Heart right ventricle (tissue), 16 donors: ENCODE data around the gene GID8. TPM values are rescaled to one million over a fixed set of nuclear protein-coding genes. Genes with fewer than 3 reads are reported as not detected.
A peak's percentile ranks its signal among the peaks of the same experiment; 100 is the strongest.

ENCODE experiments used
- ATAC-seq, 8 donors: fragments of 200-7000 bp; cut with Tn5 transposase; one replicate each; pipeline ENCODE4 v1.9.1; 2020; ENCODE audit warnings: mild to moderate bottlenecking in 8 of 8, moderate library complexity in 8 of 8, moderate number of reproducible peaks in 1 of 8
- DNase-seq, 2 donors: peaks; one replicate each; pipeline ENCODE4 v3.0.0-alpha.2; 2020
- H3K27ac ChIP-seq, 10 donors: fragments of 200-600 bp; sonication (generic) in 2 of 10; one replicate each; pipeline versions ENCODE4 v1.5.0 to v1.8.0; 2020 to 2022; ENCODE audit warnings: mild to moderate bottlenecking in 3 of 10
- H3K27me3 ChIP-seq, 7 donors: fragments of 200-600 bp; one replicate each; pipeline ENCODE4 v1.8.0; 2021 to 2022; ENCODE audit warnings: mild to moderate bottlenecking in 2 of 7
- H3K36me3 ChIP-seq, 9 donors: fragments of 200-600 bp; sonication (generic) in 1 of 9; one replicate each; pipeline versions ENCODE4 v1.5.0 to v1.8.0; 2020 to 2022; ENCODE audit warnings: mild to moderate bottlenecking in 2 of 9
- H3K4me1 ChIP-seq, 9 donors: fragments of 200-600 bp; sonication (generic) in 1 of 9; one replicate each; pipeline versions ENCODE4 v1.5.0 to v1.8.0; 2020 to 2022; ENCODE audit warnings: mild to moderate bottlenecking in 4 of 9
- H3K4me3 ChIP-seq, 10 donors: fragments of 200-600 bp; sonication (generic) in 2 of 10; one replicate each; pipeline versions ENCODE4 v1.5.0 to v1.8.0; 2020 to 2022; ENCODE audit warnings: mild to moderate bottlenecking in 7 of 10, moderate library complexity in 2 of 10
- H3K9me3 ChIP-seq, 11 donors: fragments of 200-600 bp in 10 of 11; sonication (generic) in 2 of 11; one replicate each; pipeline versions ENCODE4 v1.5.0 to v1.8.0; 2013 to 2022; ENCODE audit warnings: mild to moderate bottlenecking in 2 of 11, control low read depth in 1 of 11, moderate library complexity in 1 of 11
- CTCF ChIP-seq, 9 donors: fragments of 200-600 bp; sonication (generic) in 2 of 9; IDR thresholded peaks; one replicate each; pipeline versions ENCODE4 v1.5.0 to v1.8.0; 2021 to 2022; ENCODE audit warnings: antibody characterized with exemption in 9 of 9, mild to moderate bottlenecking in 5 of 9, moderate library complexity in 1 of 9
- WGBS, 2 donors: extraction: QIAGEN DNeasy Blood & Tissue Kit; methylation state at CpG; one replicate each; pipeline ENCODE4 v1.1.7; 2013; ENCODE audit warnings: inconsistent platforms in 1 of 2; 5-methylcytosine and 5-hydroxymethylcytosine counted together
- intact Hi-C, 10 donors: fragments of 100-400 bp; cut with DNase I; formaldehyde crosslinking; loops; one replicate each; pipeline versions ENCODE4 v1.11.1 to v1.14.2; 2022
- polyA plus RNA-seq, 2 donors: library from polyadenylated mRNA; stranded (reverse); fragments of 200-250 nt; gene quantifications; one replicate each; pipeline ENCODE4 v1.2.3, GENCODE V29; 2013
- total RNA-seq, 10 donors: library from RNA; stranded (reverse); fragmentation: NEBNext Ultra II Directional in 3 of 10; extraction: Animal tissue kit (Norgen Biotek cat#: 25700) in 3 of 10; gene quantifications; one replicate each; pipeline versions ENCODE4 v1.2.1 to v1.2.4, GENCODE V29; 2021 to 2023
- donor health status: Arrhythmogenic right ventricular cardiomyopathy.
- donor health status: ischemic (EF 13 %, LVEDD 7.1; RV severe dilation, severe dysfunction).
- donor health status: healthy with polysubstance abuse.
- donor health status: DM: no; HTN: yes; CAD: no.
- donor health status: DM: no; HTN: no; CAD: no.
- donor health status: ischemic (EF 25% LVEDD 6.9; RV normal size, moderate dysfunction).
- donor health status: ischemic (EF 25% LVEDD 5.7; RV mildly dilated, moderate dysfunction).
- donor health status: healthy.
- donor health status: DM: yes; HTN: yes; CAD: no.
- donor health status: Ischemic cardiomyopathy.
- donor health status: ischemic (EF 35%, LVEDD 5.7; RV mildly dilated, moderate dysfunction).
- donor health status: nonischemic (EF 11% LVEDD 7.7; RV severe dilation, severe dysfunction).
- donor health status: DM: yes; HTN: yes; CAD: no.
- donor health status: PGD.
- donor health status: ischemic (EF 29% LVEDD 5.4; RV normal size, mild dysfunction).
- donor health status: nonischemic (EF 23%, LVEDD 6.1; RV moderate dilation, normal function).

Gene GID8
- total and polyA plus RNA-seq, 12 donors, result 7.0 to 19.9 (median 16.4) TPM

GRCh38 chr20:62897666-62898065 is 40.3 kb upstream of the GID8 start:
- Histone ChIP-seq H3K4me1 (peaks cover 7 to 36% (median 17%) of the 10 kb centered on the region in 9 donors), H3K27ac (no peak overlapping the region), H3K4me3 (no peak overlapping the region), H3K27me3 (no peaks in the 10 kb centered on the region), H3K9me3 (no peaks in the 10 kb centered on the region), H3K36me3 (peaks cover 0 to 65% (median 30%) of the 10 kb centered on the region in 9 donors)
- TF ChIP-seq CTCF (IDR thresholded peaks at IDR 0.05), result no peak
- 69 to 72% methylated on average over 11 of the region's 11 CpGs for WGBS, 2 donors
- intact Hi-C loops, result loop anchor here in 5 of 10 donors (2.0 to 10.0 kb wide), 3 partner anchors 107 to 111 kb away; partner anchors contain the start of gene BHLHE23 (in 3 of the 5)
- ATAC-seq (no peak), DNase-seq (no peak)

- no peak for TF ChIP-seq CTCF (IDR thresholded peaks at IDR 0.05)
- H3K27ac ChIP-seq, result no peak overlapping the region
- no peak overlapping the region for H3K4me3 ChIP-seq
- 80 to 84% methylated on average over 16 of the region's 16 CpGs for WGBS, 2 donors
- DNase-seq (no peak), ATAC-seq (no peak)
- intact Hi-C loops, result loop anchor here in 5 of 10 donors (2.0 to 10.0 kb wide), 3 partner anchors 106 to 110 kb away; partner anchors contain the start of gene BHLHE23 (in 3 of the 5)
- H3K27me3 ChIP-seq, result no peaks in the 10 kb centered on the region
- peaks cover 7 to 36% (median 17%) of the 10 kb centered on the region in 9 donors for H3K4me1 ChIP-seq
- peaks cover 0 to 65% (median 30%) of the 10 kb centered on the region in 9 donors for H3K36me3 ChIP-seq
- H3K9me3 ChIP-seq, result no peaks in the 10 kb centered on the region
Observed at GRCh38 chr20:62898093-62898964, 39.6 kb upstream of the GID8 start.

- DNase-seq (no peak), ATAC-seq (no peak)
- peaks cover 7 to 36% (median 17%) of the 10 kb centered on the region in 9 donors for H3K4me1 ChIP-seq
- H3K27ac ChIP-seq, result no peak overlapping the region
- no peaks in the 10 kb centered on the region for H3K27me3 ChIP-seq
- intact Hi-C loops, result loop anchor here in 5 of 10 donors (2.0 to 10.0 kb wide), 3 partner anchors 106 to 110 kb away; partner anchors contain the start of gene BHLHE23 (in 3 of the 5)
- WGBS, 2 donors, result 38 to 45% methylated on average over 16 of the region's 16 CpGs
- TF ChIP-seq CTCF (IDR thresholded peaks at IDR 0.05), result no peak
- H3K36me3 ChIP-seq, result peaks cover 0 to 65% (median 23%) of the 10 kb centered on the region in 9 donors
- H3K4me3 ChIP-seq, result no peak overlapping the region
- no peaks in the 10 kb centered on the region for H3K9me3 ChIP-seq
Observed at GRCh38 chr20:62898970-62899632, 38.8 kb upstream of the GID8 start.

- H3K4me3 ChIP-seq, result no peak overlapping the region
Observed at GRCh38 chr20:62899633-62900051, 38.3 kb upstream of the GID8 start.

More at GRCh38 chr20:62899633-62900051, 38.3 kb upstream of the GID8 start:
- no peaks in the 10 kb centered on the region for H3K27me3 ChIP-seq
- peaks cover 7 to 36% (median 17%) of the 10 kb centered on the region in 9 donors for H3K4me1 ChIP-seq
- H3K27ac ChIP-seq, result no peak overlapping the region
- DNase-seq, result no peak
- ATAC-seq, result peak; percentile 23 to 71 (median 61)
- 4 to 5% methylated on average over 6 of the region's 6 CpGs for WGBS, 2 donors
- intact Hi-C loops, result loop anchor here (1.0 to 10.0 kb wide), 6 partner anchors 38 to 111 kb away; partner anchors contain the start of genes BHLHE23 (in 4 of the 10) and GID8 (in 1 of the 10)
- H3K9me3 ChIP-seq, result no peaks in the 10 kb centered on the region
- H3K36me3 ChIP-seq, result peaks cover 0 to 65% (median 23%) of the 10 kb centered on the region in 9 donors
- TF ChIP-seq CTCF (IDR thresholded peaks at IDR 0.05), result no peak
